ENCODE results near the gene TNS1. TPM values are rescaled to one million over a fixed set of nuclear protein-coding genes. Genes with fewer than 3 reads are reported as not detected.
A peak's percentile ranks its signal among the peaks of the same experiment; 100 is the strongest.

TNS1 gene
- total RNA-seq, 1 donor = 48.9 TPM

DNA sequence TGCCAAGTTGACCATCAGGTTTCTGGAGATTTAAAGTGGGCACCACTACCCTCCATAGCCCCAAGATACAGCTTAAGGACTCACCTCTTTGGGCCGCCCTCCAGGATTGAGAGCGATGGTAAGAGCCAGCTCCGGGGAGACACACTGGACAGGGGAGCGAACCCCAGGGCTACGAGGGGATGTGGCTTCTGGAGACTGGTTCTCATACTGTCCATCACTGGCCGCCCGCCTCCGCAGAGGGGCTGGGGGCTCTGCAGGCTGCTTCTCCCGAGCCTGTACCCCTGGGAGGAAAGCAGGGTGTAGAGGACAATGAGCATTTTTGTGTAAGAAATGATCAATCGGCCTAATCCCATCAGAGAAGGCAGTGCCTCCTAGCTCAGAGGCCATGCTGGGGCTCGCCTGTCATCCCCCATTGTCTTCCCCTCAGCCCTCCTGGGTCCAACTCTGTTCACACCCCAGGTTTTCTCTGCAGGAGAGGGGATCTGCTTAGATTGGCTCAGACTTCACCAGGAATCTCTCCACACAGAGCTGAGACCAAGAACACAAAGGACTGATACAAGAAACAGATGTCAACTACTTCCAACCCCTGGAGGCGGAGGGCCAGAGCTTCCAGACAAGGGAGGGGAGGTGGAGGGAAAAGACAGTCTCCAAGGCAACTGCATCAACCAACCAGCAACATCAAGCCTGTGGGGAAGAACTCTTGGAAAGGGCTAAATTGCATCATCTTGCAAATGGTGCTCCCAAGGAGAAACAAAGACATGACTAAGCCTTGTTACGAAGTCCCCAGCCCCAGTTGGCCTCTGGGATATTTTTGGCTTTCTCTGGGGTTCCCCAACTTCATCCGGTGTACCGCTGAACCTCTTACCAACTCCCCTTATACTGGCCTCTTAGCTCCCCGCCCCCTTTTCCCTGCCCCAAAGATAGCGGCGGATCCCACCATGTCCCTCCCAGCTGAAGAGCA is 166.6 kb downstream of the TNS1 start:
- Histone ChIP-seq H3K4me2 (ENCODE audit: insufficient read depth, low read length) (no peak overlapping the region), H3K36me3 (ENCODE audit: insufficient read depth, low read length) (peaks cover 61% of the 10 kb centered on the region), H3K4me1 (ENCODE audit: insufficient read depth, low read length) (peaks cover 12% of the 10 kb centered on the region), H3K4me3 (ENCODE audit: insufficient read depth, low read length) (no peak overlapping the region), H3K27ac (ENCODE audit: low read depth, low read length) (peak overlapping the region; percentile 36), H3K79me2 (ENCODE audit: insufficient read depth, low read length) (peaks cover 2% of the 10 kb centered on the region), H3K9me3 (ENCODE audit: low read depth, low read length) (no peaks in the 10 kb centered on the region), H4K20me1 (ENCODE audit: insufficient read depth, low read length) (peaks cover 42% of the 10 kb centered on the region), H2AFZ (ENCODE audit: low read length) (no peak overlapping the region), H3K27me3 (ENCODE audit: insufficient read depth, low read length) (no peaks in the 10 kb centered on the region)
- DNase-seq (ENCODE audit: insufficient read length, low spot score, missing footprints) = peak; percentile 94
- no peak for TF ChIP-seq CTCF (IDR thresholded peaks at IDR 0.05; ENCODE audit: extremely low read depth, low read depth, low read length)

DNA sequence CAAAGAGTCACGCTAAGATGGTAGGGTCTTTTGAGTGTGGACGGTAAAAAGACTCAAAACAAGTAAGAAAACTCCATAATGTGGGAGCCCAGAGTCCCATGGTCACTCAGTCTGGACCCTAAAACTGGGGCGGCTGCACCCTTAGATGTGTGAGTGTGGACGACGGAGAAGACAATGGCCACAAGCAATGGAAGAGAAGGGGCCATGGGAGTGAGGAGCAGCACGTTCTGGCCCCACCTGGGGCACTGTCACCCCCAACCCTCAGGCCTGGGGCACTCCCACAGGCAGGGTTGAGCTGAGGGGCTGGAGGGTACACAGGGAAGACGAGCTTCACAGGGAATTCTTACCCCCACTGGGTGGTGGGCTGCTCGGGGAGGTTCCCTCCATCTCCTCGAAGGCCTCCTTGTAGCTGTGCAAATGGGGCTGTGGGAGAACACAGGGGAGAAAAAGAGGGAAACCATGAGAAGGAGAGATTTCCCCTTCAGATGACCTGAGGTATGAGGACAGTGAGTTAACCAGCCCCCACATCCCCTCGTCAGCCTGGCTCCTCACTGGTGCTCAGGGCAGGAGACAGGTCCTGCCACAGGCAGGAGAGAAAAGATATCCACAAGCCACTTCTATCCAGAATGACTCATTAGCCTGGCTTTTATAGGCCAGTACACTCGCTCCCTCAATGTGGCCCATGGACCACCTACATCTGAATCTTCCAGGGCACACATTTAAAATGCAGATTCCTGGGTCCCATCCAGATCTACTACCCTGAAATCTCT is 167.9 kb downstream of the TNS1 start:
- no peak overlapping the region for H3K4me3 ChIP-seq (ENCODE audit: insufficient read depth, low read length)
- H3K27me3 ChIP-seq (ENCODE audit: insufficient read depth, low read length) = no peaks in the 10 kb centered on the region
- no peaks in the 10 kb centered on the region for H3K9me3 ChIP-seq (ENCODE audit: low read depth, low read length)
- peak; percentile 37 for DNase-seq (ENCODE audit: insufficient read length, low spot score, missing footprints)
- H2AFZ ChIP-seq (ENCODE audit: low read length) = no peak overlapping the region
- H4K20me1 ChIP-seq (ENCODE audit: insufficient read depth, low read length) = peaks cover 33% of the 10 kb centered on the region
- no peaks in the 10 kb centered on the region for H3K79me2 ChIP-seq (ENCODE audit: insufficient read depth, low read length)
- no peak overlapping the region for H3K4me2 ChIP-seq (ENCODE audit: insufficient read depth, low read length)
- peaks cover 68% of the 10 kb centered on the region for H3K36me3 ChIP-seq (ENCODE audit: insufficient read depth, low read length)
- no peak overlapping the region for H3K27ac ChIP-seq (ENCODE audit: low read depth, low read length)
- peaks cover 12% of the 10 kb centered on the region for H3K4me1 ChIP-seq (ENCODE audit: insufficient read depth, low read length)
- TF ChIP-seq CTCF (IDR thresholded peaks at IDR 0.05; ENCODE audit: extremely low read depth, low read depth, low read length) = no peak

- H3K4me2 ChIP-seq (ENCODE audit: insufficient read depth, low read length) = no peak overlapping the region
- no peak overlapping the region for H3K27ac ChIP-seq (ENCODE audit: low read depth, low read length)
- no peaks in the 10 kb centered on the region for H3K27me3 ChIP-seq (ENCODE audit: insufficient read depth, low read length)
- H4K20me1 ChIP-seq (ENCODE audit: insufficient read depth, low read length) = peaks cover 27% of the 10 kb centered on the region
- no peak for TF ChIP-seq CTCF (IDR thresholded peaks at IDR 0.05; ENCODE audit: extremely low read depth, low read depth, low read length)
- peaks cover 62% of the 10 kb centered on the region for H3K36me3 ChIP-seq (ENCODE audit: insufficient read depth, low read length)
- no peaks in the 10 kb centered on the region for H3K9me3 ChIP-seq (ENCODE audit: low read depth, low read length)
- no peaks in the 10 kb centered on the region for H3K79me2 ChIP-seq (ENCODE audit: insufficient read depth, low read length)
- no peak overlapping the region for H2AFZ ChIP-seq (ENCODE audit: low read length)
- DNase-seq (ENCODE audit: insufficient read length, low spot score, missing footprints) = peak; percentile 58
- H3K4me1 ChIP-seq (ENCODE audit: insufficient read depth, low read length) = peaks cover 12% of the 10 kb centered on the region
- H3K4me3 ChIP-seq (ENCODE audit: insufficient read depth, low read length) = no peak overlapping the region
Observed at GRCh38 chr2:217834057-217834620, 168.7 kb downstream of the TNS1 start.
